ENCODE results near the gene C2orf76.
"Not testable (repeated sequence)": the region's sequence is repeated elsewhere in the genome, so short reads cannot be mapped to it uniquely, and the experiment has no call there.

C2orf76 gene

DNA sequence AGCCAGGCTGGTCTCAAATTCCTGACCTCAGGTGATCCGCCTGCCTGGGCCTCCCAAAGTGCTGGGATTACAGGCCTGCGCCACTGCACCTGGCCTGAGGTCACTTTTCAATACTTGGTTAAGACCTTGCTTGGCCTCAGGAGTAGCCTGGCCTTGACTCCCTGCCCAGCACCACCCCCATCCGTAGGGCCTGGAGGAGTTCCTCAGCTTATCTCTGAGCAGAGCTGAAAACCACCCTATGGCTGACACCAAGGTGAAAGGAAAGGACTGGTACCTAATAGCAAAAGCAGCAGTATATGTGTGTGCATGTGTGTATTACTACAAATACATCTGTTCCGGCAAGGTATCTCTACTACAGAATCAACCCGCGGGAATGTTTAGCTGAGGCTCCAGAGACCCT lies 87.0 kb downstream of the C2orf76 start:
- no peak for DNase-seq (ENCODE audit: extremely low spot score, insufficient read length, low read depth)
- no peak for FAIRE-seq

DNA sequence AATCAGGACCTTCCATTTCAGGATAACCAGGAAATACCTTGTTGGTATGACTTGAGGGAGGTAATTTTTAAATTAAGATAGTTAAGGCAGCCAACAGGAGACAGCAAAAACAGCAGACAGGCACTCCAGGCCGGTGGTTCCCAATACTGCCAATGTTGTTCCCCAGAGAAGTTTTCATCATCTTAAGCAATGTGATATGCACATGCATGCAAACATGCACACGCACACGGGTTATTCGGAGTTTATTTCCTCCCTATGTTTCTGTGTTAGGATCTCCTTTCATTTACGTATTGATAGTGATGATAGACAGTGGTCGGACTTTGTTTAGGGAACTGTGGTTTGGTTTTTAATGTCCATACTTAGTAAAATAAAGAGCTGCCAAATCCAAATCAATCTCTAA lies 87.7 kb downstream of the C2orf76 start:
- DNase-seq (ENCODE audit: extremely low spot score, insufficient read length, low read depth) = no peak
- FAIRE-seq = no peak

DNA sequence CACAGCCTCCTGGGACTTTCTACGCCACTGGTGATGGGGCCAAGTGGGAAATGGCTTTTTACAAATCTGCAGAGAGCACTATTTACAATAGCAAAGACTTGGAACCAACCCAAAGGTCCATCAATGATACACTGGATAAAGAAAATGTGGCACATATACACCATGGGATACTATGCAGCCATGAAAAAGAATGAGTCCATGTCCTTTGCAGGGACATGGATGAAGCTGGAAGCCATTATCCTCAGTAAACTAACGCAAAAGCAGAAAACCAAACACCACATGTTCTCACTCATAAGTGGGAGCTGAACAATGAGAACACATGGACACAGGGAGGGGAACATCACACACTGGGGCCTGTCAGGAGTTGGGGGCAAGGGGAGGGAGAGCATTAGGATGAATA lies 88.2 kb downstream of the C2orf76 start:
- DNase-seq (ENCODE audit: extremely low spot score, insufficient read length, low read depth); FAIRE-seq: not testable (repeated sequence)

DNA sequence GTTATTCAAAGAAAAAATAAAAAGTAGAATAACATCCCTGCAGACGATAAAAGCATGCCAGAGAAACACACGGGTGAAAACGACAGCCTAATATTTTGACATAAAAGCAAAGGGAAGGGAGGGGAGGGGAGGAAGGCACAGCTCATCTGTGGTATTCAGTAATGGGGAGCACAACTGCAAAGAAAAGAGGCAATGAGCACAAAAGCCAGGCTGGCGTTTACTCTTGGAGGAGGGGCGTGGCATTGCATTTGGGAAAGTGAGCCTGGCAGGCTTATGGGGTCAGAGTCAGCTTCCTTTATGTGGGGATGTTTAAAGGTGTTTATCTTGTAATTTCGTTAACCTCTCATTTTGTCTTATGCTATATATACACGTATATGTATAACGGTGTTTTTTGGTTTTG lies 89.8 kb downstream of the C2orf76 start:
- FAIRE-seq (no peak), DNase-seq (ENCODE audit: extremely low spot score, insufficient read length, low read depth) (no peak)

DNA sequence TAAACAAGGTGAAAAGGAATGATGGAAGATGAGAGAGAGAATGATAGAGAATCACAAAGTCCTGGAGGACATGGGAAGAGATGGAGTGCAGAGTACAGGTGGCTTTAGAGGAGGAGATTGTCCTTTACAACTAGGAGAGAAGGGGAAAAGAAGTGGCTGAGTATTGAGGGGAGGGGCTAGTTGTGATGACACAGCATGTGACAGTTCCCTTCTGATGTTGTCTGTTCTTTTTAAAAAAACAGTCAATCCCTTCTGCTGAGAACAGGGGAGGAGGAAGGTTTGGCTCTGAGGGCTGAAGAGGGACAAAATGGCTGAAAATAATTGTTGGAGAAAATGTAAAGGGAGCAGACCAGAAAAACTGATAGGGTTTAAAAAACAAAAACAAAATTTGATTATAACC lies 99.0 kb downstream of the C2orf76 start:
- DNase-seq (ENCODE audit: extremely low spot score, insufficient read length, low read depth) = no peak

DNA sequence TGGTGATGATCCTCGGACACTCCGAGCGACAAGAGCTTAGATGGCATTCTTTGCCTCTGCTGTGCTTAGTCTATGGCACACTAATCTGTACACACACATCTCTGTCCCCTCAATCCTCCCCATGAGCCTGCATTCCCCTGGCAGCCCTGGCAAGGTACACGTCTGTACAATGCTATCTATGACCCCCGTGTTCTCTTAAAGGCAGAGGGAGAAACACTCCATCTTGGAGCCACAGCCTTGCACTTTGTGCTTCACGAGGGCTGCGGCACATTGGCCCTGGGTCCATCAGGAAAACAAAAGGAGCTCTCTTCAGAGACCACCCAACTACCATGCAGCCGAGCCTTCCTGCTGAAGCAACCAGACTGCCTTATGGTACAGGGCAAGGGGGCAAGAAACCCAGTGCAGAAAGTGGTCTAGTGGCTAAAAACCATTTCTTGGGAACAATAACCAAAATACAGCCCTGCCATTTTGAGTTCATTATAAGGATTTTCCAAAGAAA lies 100.5 kb downstream of the C2orf76 start:
- no peak for FAIRE-seq
- no peak for DNase-seq (ENCODE audit: extremely low spot score, insufficient read length, low read depth)

More for the DNA sequence above, 99.0 kb downstream of the C2orf76 start:
- FAIRE-seq = no peak

DNA sequence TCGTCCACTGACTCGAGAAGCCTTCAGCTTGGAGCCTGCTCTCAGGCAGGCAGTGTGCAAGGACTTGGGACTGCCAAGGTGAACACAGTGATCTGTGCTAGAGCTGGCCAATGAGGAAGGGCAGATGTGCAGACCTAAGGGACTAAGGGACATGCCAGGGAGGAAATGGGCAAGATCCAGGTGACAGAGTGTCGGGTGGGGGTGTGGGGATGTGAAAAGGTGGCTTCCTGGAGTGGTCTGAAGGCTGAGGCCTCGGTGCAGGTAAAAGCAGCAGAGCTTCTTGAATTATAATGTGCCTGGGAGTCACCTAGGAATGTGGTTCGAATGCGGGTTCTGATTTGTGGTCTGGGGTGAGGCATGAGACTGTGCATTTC lies 101.0 kb downstream of the C2orf76 start:
- DNase-seq (ENCODE audit: extremely low spot score, insufficient read length, low read depth) (no peak), FAIRE-seq (no peak)

DNA sequence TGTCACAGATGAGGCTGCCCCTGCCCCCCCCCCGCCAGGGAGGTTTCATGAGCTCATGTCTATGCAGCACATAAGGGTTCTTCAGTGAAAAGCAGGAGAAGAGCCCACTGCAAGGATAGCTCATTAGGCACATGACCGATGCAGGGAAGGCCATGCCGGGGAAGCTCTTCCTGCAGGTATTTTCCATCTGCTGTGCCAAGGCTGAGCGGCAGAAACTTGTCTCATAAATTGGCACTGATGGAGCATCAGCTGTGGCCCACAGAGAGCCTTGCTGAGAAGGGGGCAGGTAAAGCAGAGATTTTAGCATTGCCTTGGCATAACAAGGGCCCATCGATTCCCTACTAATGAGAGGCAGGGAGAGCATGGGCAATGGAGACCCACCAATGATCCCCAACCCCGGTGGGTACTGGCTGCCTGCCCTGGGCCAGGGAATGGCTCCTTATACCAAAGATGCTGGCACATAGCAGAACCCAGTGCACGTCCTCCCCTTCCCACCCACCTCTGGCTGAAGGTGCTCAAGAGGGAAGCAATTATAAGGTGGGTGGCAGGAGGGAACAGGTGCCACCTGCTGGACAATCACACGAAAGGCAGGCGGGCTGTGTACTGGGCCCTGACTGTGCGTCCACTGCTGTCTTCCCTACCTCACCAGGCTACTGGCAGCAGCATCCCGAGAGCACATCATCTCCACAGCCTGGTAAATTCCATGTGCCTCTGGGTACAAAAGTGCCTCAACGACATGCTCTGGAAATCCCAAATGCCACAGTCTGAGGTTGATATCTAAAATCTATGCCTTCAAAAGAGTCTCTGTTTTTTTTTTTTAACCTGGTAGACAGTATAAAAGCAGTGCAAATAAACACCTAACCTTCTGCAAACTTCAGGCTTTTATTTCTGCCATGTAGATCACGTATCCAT lies 101.6 kb downstream of the C2orf76 start:
- DNase-seq (ENCODE audit: extremely low spot score, insufficient read length, low read depth) = peak; percentile 65
- peak; percentile 88 for FAIRE-seq

DNA sequence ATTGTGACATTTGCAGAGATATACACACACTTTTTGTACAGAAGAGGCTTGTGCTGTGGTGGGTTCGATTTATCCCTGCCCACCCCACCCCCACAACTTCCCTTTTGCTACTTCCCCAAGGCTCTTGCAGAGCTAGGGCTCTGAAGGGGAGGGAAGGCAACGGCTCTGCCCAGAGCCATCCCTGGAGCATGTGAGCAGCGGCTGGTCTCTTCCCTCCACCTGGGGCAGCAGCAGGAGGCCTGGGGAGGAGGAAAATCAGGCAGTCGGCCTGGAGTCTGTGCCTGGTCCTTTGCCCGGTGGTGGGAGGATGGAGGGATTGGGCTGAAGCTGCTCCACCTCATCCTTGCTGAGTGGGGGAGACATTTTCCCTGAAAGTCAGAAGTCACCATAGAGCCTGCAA lies 103.0 kb downstream of the C2orf76 start:
- no peak for DNase-seq (ENCODE audit: extremely low spot score, insufficient read length, low read depth)
- FAIRE-seq = no peak

DNA sequence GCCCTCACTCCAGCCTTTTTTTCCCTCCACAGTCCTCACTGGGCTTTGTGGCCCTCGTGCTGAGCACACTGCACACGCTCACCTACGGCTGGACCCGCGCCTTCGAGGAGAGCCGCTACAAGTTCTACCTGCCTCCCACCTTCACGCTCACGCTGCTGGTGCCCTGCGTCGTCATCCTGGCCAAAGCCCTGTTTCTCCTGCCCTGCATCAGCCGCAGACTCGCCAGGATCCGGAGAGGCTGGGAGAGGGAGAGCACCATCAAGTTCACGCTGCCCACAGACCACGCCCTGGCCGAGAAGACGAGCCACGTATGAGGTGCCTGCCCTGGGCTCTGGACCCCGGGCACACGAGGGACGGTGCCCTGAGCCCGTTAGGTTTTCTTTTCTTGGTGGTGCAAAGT lies 103.6 kb downstream of the C2orf76 start:
- FAIRE-seq (no peak), DNase-seq (ENCODE audit: extremely low spot score, insufficient read length, low read depth) (no peak)

DNA sequence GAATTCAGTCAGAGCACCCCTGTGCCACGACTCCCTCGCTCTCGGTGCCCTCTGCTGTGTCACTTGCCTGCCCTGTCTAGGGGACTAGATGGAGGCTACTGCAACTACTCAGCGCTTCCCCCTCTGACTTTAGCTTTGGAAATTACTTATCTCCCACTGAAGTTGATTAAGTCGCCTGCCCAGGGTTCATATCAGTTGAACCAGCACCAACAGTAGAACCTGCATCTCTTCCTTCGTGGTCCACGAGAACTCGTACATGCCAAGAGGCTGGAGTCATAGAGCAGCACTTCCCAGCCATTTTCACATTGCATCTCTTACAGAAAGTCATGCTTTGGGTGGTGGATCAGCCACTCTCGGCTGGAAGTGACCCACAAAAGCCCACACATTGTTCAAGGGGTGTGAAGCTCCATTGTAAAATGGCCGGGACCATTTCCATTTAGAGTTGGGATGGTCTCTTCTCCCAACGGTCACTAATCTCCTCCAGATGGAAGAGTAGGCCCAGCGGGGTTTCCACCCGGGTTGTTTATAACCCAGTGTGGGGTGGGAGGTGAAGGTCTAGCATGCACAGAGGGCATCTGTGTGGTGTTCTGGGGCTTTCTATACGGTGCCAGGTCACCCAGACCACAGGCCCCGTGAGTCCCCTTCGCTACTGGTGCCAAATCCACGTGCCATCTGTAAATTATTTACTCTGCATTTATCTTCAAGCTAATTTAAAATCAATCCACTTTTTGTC lies 105.0 kb downstream of the C2orf76 start:
- FAIRE-seq (no peak), DNase-seq (ENCODE audit: extremely low spot score, insufficient read length, low read depth) (no peak)

DNA sequence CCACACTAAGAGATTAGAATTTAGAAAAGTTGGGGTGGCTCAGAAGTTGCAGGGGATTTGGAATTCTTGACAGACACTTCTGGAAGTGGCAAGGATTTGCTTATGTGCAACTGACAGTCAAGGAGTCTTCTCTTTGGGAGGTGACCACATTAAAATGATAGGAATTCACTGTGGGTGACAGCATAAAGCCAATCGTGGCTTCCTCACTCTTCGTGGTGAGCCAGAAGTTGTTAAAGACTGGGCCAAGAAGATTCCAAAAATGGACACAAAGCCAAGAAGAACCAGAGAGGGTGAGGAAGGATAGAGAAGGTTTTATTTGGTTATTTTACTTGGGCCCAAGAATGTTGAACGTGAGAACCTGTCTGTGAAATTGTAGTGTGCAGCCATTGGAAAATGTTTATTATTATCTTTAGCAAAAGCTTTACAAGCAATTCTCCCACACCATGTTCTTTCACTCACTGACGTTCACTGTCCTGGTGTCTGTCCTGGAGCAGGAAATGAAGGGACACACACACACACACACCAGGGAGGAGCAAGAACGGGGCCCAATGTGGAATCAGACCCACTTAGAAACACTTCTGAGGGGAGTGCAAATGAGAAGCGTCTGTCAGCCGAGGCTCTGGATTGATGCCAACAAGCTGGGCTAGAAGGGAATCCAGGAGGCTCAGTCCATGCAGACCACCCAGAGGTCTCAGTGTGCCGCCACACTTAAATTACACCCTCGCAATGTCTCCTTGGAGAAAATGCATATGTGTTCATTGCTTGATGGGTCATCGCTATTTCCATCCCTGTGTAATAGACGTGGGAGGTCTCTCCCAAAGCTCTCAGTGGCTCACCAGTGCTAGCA lies 105.8 kb downstream of the C2orf76 start:
- FAIRE-seq (no peak), DNase-seq (ENCODE audit: extremely low spot score, insufficient read length, low read depth) (no peak)

DNA sequence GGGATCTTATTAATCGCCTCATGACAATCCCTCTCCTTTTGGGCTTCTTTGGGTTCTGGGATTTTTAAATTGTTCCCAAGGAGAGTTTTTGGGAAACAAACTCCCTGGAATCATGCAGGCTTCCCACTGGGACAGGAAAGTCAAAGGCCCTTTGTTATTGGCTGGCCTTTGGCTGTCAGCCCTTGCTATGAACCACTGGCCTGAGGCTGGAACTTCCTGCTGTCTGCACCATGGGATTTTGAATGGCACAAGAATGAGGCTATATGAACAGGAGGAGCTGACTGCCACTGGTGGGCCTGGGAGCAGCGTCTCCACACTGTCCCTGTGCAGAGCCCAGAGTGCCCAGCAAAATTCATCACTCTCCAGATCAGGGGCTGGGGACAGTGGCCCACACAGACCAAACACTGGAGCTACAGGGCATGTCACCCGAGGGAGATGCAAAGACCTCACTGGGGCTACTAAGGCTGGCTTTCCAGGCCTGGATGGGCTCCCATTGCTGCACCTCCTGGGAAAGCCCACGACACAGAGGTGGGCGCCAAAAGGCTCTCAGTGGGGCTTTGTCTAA lies 107.3 kb downstream of the C2orf76 start:
- no peak for FAIRE-seq
- DNase-seq (ENCODE audit: extremely low spot score, insufficient read length, low read depth) = no peak

DNA sequence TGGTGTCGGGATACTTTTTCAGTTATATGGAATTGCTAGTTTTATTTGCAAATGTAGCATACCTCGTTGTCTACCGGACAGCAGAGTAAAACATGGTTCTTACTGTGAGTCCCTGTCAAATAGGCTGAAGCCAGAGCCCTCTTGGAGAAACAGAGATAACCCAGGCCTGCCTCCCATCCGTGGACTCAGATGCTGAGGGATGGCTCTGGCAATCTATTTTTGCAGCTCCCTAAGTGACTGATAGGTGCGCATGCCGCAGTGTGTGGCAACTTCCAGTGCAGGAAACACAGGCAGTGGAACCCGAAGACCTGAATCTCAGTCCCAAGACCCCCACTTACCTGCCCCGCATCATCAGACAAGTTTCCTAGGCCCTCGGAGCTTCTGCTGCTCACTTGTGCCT lies 109.4 kb downstream of the C2orf76 start:
- DNase-seq (ENCODE audit: extremely low spot score, insufficient read length, low read depth) = no peak
- no peak for FAIRE-seq

DNA sequence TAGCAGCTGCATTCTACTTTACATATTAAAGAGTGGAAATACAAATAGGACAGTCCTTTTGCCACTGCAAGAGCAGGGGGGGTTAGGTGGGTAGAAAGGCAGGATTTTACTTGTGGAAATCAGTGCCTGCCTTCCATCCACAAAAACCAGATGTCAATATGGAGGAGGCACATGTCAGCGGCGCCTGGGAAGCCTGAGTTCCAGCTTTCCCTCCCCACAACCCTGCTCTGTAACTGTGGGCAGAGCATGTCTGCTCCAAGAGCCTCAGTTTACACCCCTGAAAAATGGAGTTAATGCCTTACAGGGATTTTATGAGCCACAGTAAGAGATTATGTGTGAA lies 110.1 kb downstream of the C2orf76 start:
- FAIRE-seq = no peak

DNA sequence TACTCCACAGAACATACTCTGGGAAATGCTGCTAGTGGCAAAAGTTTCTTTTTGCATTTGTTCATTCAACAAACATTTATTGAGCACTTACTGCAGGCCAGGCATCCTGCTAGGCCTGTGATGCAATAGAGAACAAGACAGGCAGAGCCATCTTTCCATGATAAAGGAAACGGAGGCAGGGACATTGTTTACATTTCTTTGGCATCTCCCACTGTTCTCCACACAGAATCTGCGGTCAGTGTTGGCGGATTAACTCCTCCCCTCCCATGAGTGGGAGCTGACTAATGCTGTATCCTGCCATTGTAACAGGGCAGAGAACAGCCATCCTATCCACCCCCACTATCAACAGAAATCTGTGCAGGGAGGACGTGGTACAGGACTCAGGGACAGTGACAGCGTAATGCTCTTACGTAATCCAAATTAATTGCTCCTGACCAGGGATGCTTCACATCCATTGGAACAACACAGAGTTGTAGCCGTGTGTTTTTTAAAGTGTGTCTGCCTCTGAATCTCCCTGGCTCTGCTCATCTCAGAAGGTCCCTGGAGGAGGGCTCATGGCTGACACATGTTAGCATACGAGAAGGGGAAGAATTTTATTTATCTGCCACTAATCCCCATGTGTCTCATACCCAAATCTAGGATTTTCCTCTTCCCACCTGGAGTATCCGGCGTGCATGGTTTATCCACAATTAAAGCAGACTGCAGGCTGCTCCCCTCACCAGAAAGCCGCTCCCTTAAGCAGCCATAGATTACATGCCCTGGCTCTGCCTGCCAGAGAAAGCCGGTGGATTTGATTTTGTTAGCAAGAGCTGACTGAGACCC lies 110.7 kb downstream of the C2orf76 start:
- DNase-seq (ENCODE audit: extremely low spot score, insufficient read length, low read depth) = no peak
- no peak for FAIRE-seq

More for the DNA sequence above, 110.1 kb downstream of the C2orf76 start:
- no peak for DNase-seq (ENCODE audit: extremely low spot score, insufficient read length, low read depth)

DNA sequence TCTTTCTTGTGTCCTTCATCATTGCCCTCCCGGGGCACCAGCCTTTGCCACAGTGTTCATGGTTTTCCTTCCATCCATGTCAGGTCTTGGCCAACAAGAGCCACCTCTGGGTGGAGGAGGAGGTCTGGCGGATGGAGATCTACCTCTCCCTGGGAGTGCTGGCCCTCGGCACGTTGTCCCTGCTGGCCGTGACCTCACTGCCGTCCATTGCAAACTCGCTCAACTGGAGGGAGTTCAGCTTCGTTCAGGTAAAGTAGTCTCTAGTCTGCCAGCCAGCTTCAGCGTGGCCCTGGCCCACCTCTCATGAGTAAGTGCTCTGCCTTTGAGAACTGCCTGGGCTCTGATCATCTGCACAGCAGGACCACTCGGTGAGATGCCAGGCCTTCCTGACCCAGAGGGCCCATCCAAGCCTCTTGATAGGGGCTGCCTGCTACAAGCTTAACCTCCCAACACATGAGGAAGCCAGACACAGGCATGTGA lies 112.0 kb downstream of the C2orf76 start:
- no peak for DNase-seq (ENCODE audit: extremely low spot score, insufficient read length, low read depth)

DNA sequence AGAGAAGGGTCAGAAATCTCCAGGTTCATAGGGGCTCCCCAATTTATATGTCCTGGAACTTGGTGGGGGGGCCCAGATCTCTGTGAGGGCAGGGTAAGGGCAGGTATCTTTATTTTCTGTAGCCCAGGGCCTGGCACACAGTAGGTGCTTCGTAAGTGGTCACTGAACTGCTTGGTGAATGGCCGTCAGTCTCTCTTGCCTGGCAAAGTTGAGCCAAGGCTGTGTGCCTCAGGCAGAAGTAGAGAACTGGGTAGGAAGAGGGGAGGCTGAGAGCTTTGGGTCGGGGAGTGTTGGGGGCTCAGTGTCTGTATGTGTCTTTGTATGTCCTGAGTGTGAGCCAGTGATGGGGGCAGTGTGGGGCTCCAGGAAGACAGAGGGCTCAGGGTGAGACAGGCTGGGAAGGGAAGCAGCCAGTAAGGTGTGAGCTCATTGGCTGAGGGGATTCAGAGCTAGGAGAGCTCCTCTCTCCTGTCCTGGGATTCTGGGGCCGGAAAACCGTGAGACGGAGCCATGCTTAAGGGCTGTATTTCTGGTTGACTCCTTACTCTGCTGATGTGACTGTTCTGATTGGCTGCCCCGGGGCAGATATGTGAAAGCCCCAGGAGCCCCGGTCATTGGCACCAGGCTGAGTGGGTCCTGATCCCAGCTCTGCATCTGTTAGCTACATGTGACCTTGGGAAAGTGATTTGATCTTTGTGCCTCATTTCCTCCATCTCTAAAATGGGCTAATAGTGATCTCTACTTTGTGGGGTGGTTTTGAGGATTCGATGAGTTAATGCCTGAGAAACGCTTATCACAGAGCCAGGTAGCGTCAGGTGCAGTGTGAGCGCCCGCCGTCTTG lies 112.7 kb downstream of the C2orf76 start:
- FAIRE-seq = no peak
- no peak for DNase-seq (ENCODE audit: extremely low spot score, insufficient read length, low read depth)

More for the DNA sequence above, 112.0 kb downstream of the C2orf76 start:
- no peak for FAIRE-seq
